Transverse colon (tissue), 4 donors: Measurements from ENCODE around the gene JPH3. TPM values are rescaled to one million over a fixed set of nuclear protein-coding genes. Genes with fewer than 3 reads are reported as not detected.

Source experiments
- DNase-seq: peaks from one replicate; pipeline ENCODE4 v3.0.0-alpha.2; 2019
- H3K27ac ChIP-seq, 4 donors: fragments of 200-600 bp; sonication (generic); 2 replicates each; pipeline ENCODE4 v1.5.1; 2016 to 2018; ENCODE audit warnings: inconsistent platforms in 4 of 4
- H3K27me3 ChIP-seq: fragments of 200-600 bp; sonication (generic); 2 replicates; pipeline ENCODE4 v1.5.1; 2017; ENCODE audit warnings: inconsistent platforms
- H3K36me3 ChIP-seq, 4 donors: fragments of 200-600 bp; sonication (generic); 2 replicates each; pipeline ENCODE4 v1.5.1; 2017 to 2019; ENCODE audit warnings: inconsistent platforms in 4 of 4
- H3K4me1 ChIP-seq, 4 donors: fragments of 200-600 bp; sonication (generic); 2 replicates each; pipeline ENCODE4 v1.5.1; 2017 to 2020; ENCODE audit warnings: inconsistent platforms in 4 of 4
- H3K4me3 ChIP-seq, 4 donors: fragments of 200-600 bp; sonication (generic); 1 replicate in 1 of 4; 2 replicates in 3 of 4; pipeline versions ENCODE4 v1.5.1 to v1.6.1; 2017 to 2019; ENCODE audit warnings: inconsistent platforms in 4 of 4
- H3K9me3 ChIP-seq, 2 donors: fragments of 200-600 bp; sonication (generic); 2 replicates each; pipeline ENCODE4 v1.5.1; 2017 to 2019; ENCODE audit warnings: inconsistent platforms in 2 of 2
- CTCF ChIP-seq, 5 experiments: fragments of 200-600 bp in 3 of 5; fragments of 450-650 bp in 2 of 5; sonication (generic) in 3 of 5; IDR thresholded peaks; 1 replicate in 2 of 5; 2 replicates in 3 of 5; pipeline ENCODE4 v1.5.1; 2016 to 2017; ENCODE audit warnings: antibody characterized with exemption in 5 of 5, inconsistent platforms in 3 of 5, mild to moderate bottlenecking in 2 of 5, moderate library complexity in 1 of 5
- EP300 ChIP-seq: sonication (generic); formaldehyde crosslinking; IDR thresholded peaks from one replicate; pipeline ENCODE4 v1.6.1; 2017; ENCODE audit warnings: antibody characterized with exemption, low read depth
- POLR2A ChIP-seq: fragments of 450-650 bp; IDR thresholded peaks from one replicate; pipeline ENCODE4 v1.6.1; 2016; ENCODE audit warnings: antibody characterized with exemption, mild to moderate bottlenecking, moderate library complexity
- POLR2AphosphoS5 ChIP-seq, 3 donors: sonication (generic); formaldehyde crosslinking; IDR thresholded peaks; one replicate each; pipeline ENCODE4 v1.6.1; 2016; ENCODE audit warnings: antibody characterized with exemption in 3 of 3
- WGBS, 2 donors: methylation state at CpG; one replicate each; pipeline ENCODE4 v1.1.5; 2018; ENCODE audit warnings: low coverage in 1 of 2; 5-methylcytosine and 5-hydroxymethylcytosine counted together
- in situ Hi-C, 4 donors: fragments of 200-750 bp; cut with MboI; loops; one replicate each; pipeline versions ENCODE4 v1.15.0 to v1.15.1; 2017; ENCODE audit warnings: low sequenced_read_pairs in 3 of 4, low pct_ligation_motif_present in 1 of 4, low pct_unique_long_range_greater_than_20kb in 1 of 4
- intact Hi-C: fragments of 100-400 bp; cut with DNase I; formaldehyde crosslinking; loops from one replicate; pipeline ENCODE4 v1.15.1; 2023; ENCODE audit warnings: low total_unique reads
- total RNA-seq, 4 donors: library from RNA; depleted of rRNA; stranded (reverse); fragments of >200 nt; gene quantifications; one replicate each; pipeline ENCODE4 v1.1.0, GENCODE V29; 2016

JPH3 gene
- total RNA-seq, 4 donors from 2014 or later = 0.32 to 5.2 (median 0.41) TPM; not detected in 1

GRCh38 chr16:87583453-87584131 lies 18.7 kb upstream of the JPH3 start:
- WGBS, 2 donors = 55 to 65% methylated on average over 12 to 23 of the region's 23 CpGs
- Histone ChIP-seq H3K27ac (peak overlapping the region in 2 of 4 donors; percentile 7 to 90), H3K9me3 (no peaks in the 10 kb centered on the region), H3K27me3 (peaks cover 40% of the 10 kb centered on the region), H3K4me1 (peaks cover 6 to 15% (median 8%) of the 10 kb centered on the region in 4 donors), H3K4me3 (no peak overlapping the region), H3K36me3 (no peaks in the 10 kb centered on the region)
- TF ChIP-seq CTCF (IDR thresholded peaks at IDR 0.05) (no peak), EP300 (no peak), POLR2AphosphoS5 (IDR thresholded peaks at IDR 0.05) (no peak), POLR2A (no peak)
- intact Hi-C loops = no loop called here
- no peak for DNase-seq
- in situ Hi-C loops = loop anchor here in 1 of 4 donors (10.0 kb wide), 1 partner anchor 191 kb away; no protein-coding TSS in a partner anchor

- no peak overlapping the region for H3K4me3 ChIP-seq
- peaks cover 6 to 18% (median 8%) of the 10 kb centered on the region in 4 donors for H3K4me1 ChIP-seq
- DNase-seq = no peak
- in situ Hi-C loops (loop anchor here in 1 of 4 donors (10.0 kb wide), 1 partner anchor 191 kb away; no protein-coding TSS in a partner anchor), intact Hi-C loops (no loop called here)
- peaks cover 47% of the 10 kb centered on the region for H3K27me3 ChIP-seq
- H3K9me3 ChIP-seq = no peaks in the 10 kb centered on the region
- TF ChIP-seq EP300 = no peak
- TF ChIP-seq POLR2AphosphoS5 (IDR thresholded peaks at IDR 0.05) = no peak
- TF ChIP-seq CTCF (IDR thresholded peaks at IDR 0.05) = no peak
- no peak for TF ChIP-seq POLR2A
- no peak overlapping the region for H3K27ac ChIP-seq
- WGBS, 2 donors = 61 to 89% methylated on average over 6 to 7 of the region's 7 CpGs
- H3K36me3 ChIP-seq = no peaks in the 10 kb centered on the region
These were observed 18.0 kb upstream of the JPH3 start for GRCh38 chr16:87584271-87584670.

GRCh38 chr16:87584975-87585374 lies 17.3 kb upstream of the JPH3 start:
- Histone ChIP-seq H3K9me3 (no peaks in the 10 kb centered on the region), H3K36me3 (no peaks in the 10 kb centered on the region), H3K4me3 (no peak overlapping the region), H3K27me3 (peaks cover 52% of the 10 kb centered on the region), H3K4me1 (peaks cover 6 to 18% (median 8%) of the 10 kb centered on the region in 4 donors), H3K27ac (no peak overlapping the region)
- in situ Hi-C loops = loop anchor here in 1 of 4 donors (10.0 kb wide), 1 partner anchor 190 kb away; no protein-coding TSS in a partner anchor
- intact Hi-C loops = no loop called here
- 59% methylated on average over 8 of the region's 8 CpGs; no CpG with 5 or more reads in 1 of the 2 donors for WGBS, 2 donors
- TF ChIP-seq POLR2AphosphoS5 (IDR thresholded peaks at IDR 0.05) (no peak), CTCF (IDR thresholded peaks at IDR 0.05) (no peak), EP300 (no peak), POLR2A (no peak)
- no peak for DNase-seq

- Histone ChIP-seq H3K36me3 (no peaks in the 10 kb centered on the region), H3K27me3 (peaks cover 56% of the 10 kb centered on the region), H3K4me3 (no peak overlapping the region), H3K27ac (no peak overlapping the region), H3K4me1 (peaks cover 6 to 18% (median 8%) of the 10 kb centered on the region in 4 donors), H3K9me3 (no peaks in the 10 kb centered on the region)
- DNase-seq = no peak
- intact Hi-C loops (no loop called here), in situ Hi-C loops (loop anchor here in 1 of 4 donors (10.0 kb wide), 1 partner anchor 189 kb away; no protein-coding TSS in a partner anchor)
- no peak for TF ChIP-seq POLR2AphosphoS5 (IDR thresholded peaks at IDR 0.05)
- no peak for TF ChIP-seq POLR2A
- no peak for TF ChIP-seq EP300
- no peak for TF ChIP-seq CTCF (IDR thresholded peaks at IDR 0.05)
- 45 to 67% methylated on average over 4 to 27 of the region's 28 CpGs for WGBS, 2 donors
These were observed 16.7 kb upstream of the JPH3 start for GRCh38 chr16:87585442-87586200.
